HepG2 (cell line): ENCODE measurements around the gene IRAK2. TPM values are rescaled to one million over a fixed set of nuclear protein-coding genes. Genes with fewer than 3 reads are reported as not detected.
A peak's percentile ranks its signal among the peaks of the same experiment; 100 is the strongest.

Experiments
- ATAC-seq: fragments of 200-7000 bp; cut with Tn5 transposase; 3 replicates; pipeline ENCODE4 v1.9.1; 2020; ENCODE audit warnings: mild to moderate bottlenecking, moderate library complexity
- BruUV-seq: library from RNA; stranded (reverse); fragments of 400-500 nt; replicated peaks from 2 replicates; lab custom pipeline; 2021; lab: Mats Ljungman, UMichigan
- CTCF ChIA-PET: fragments of 300-600 bp; formaldehyde crosslinking; extraction: SDS; loops from one replicate; lab custom pipeline; 2021; ENCODE audit warnings: low total read pairs, inconsistent platforms, low intra/inter-chr PET ratio; lab: Yijun Ruan, JAX
- POLR2A ChIA-PET: fragments of 350-600 bp; sonication (Branson Sonifier 250); formaldehyde crosslinking; loops from one replicate; lab custom pipeline; 2020; ENCODE audit warnings: antibody characterized with exemption, inconsistent platforms; lab: Yijun Ruan, JAX
- DNase-seq: peaks from one replicate; pipeline ENCODE4 v3.0.0-alpha.2; 2015; ENCODE audit warnings: low spot score
- FAIRE-seq: peaks from 3 replicates; lab custom pipeline; 2011; peaks lifted over from hg19 to GRCh38; lab: Jason Lieb, UNC
- H2AFZ ChIP-seq: one replicate; pipeline ENCODE4 v1.6.1; 2011; ENCODE audit warnings: low read length, inconsistent platforms
- H3K27ac ChIP-seq: fragments of 300-600 bp; 3 replicates; pipeline ENCODE4 v1.8.0; 2011; ENCODE audit warnings: mixed run types, mild to moderate bottlenecking, mixed read lengths, low read length, inconsistent platforms; ENCODE audit not compliant: insufficient read depth; ENCODE audit errors: extremely low read length
- H3K27me3 ChIP-seq, 2 experiments: fragments of 200-600 bp in 1 of 2; 2 replicates in 1 of 2; 3 replicates in 1 of 2; pipeline versions ENCODE4 v1.6.0 to v1.8.0; 2011; ENCODE audit warnings: low read length in 2 of 2, mild to moderate bottlenecking in 2 of 2, moderate library complexity in 2 of 2, inconsistent platforms in 1 of 2; ENCODE audit not compliant: insufficient read depth in 2 of 2, control insufficient read depth in 1 of 2
- H3K36me3 ChIP-seq, 2 experiments: fragments of 200-600 bp in 1 of 2; replicated peaks in 1 of 2; 2 replicates in 1 of 2; 3 replicates in 1 of 2; pipeline versions ENCODE4 v1.5.1 to v1.8.0; 2011; ENCODE audit warnings: low read length in 2 of 2, inconsistent platforms in 1 of 2; ENCODE audit not compliant: insufficient read depth in 2 of 2, control insufficient read depth in 1 of 2
- H3K4me1 ChIP-seq: 2 replicates; pipeline ENCODE4 v1.5.1; 2012; ENCODE audit warnings: low read length, inconsistent platforms; ENCODE audit not compliant: insufficient read depth
- H3K4me2 ChIP-seq: 2 replicates; pipeline ENCODE4 v1.6.0; 2011; ENCODE audit warnings: low read depth, low read length, inconsistent platforms
- H3K4me3 ChIP-seq, 3 experiments: fragments of 200-600 bp in 1 of 3; sonication (generic), shearing (Covaris generic) in 1 of 3; replicated peaks in 1 of 3; 2 replicates each; pipeline ENCODE4 v1.5.1; 2011 to 2016; ENCODE audit warnings: low read length in 3 of 3, inconsistent platforms in 2 of 3, low read depth in 2 of 3, mild to moderate bottlenecking in 2 of 3, control low read depth in 1 of 3, mixed read lengths in 1 of 3; ENCODE audit not compliant: insufficient read depth in 1 of 3
- H3K79me2 ChIP-seq: one replicate; pipeline ENCODE4 v1.6.1; 2011; ENCODE audit warnings: low read length, inconsistent platforms; ENCODE audit not compliant: insufficient read depth
- H3K9ac ChIP-seq: 2 replicates; pipeline ENCODE4 v1.6.0; 2011; ENCODE audit warnings: mild to moderate bottlenecking, low read depth, low read length, inconsistent platforms; ENCODE audit not compliant: insufficient read depth
- H3K9me3 ChIP-seq: 2 replicates; pipeline ENCODE4 v1.5.1; 2012; ENCODE audit warnings: mild to moderate bottlenecking, low read length
- H4K20me1 ChIP-seq: 2 replicates; pipeline ENCODE4 v1.6.0; 2011; ENCODE audit warnings: inconsistent platforms, mild to moderate bottlenecking, low read length, moderate library complexity; ENCODE audit not compliant: insufficient read depth
- AKAP8 ChIP-seq: sonication (generic); formaldehyde crosslinking; IDR thresholded peaks from 2 replicates; pipeline ENCODE4 v1.5.1; 2020; ENCODE audit warnings: mild to moderate bottlenecking, missing genetic modification reagents
- FOXA3 ChIP-seq: IDR thresholded peaks from 2 replicates; pipeline ENCODE4 v1.6.1; 2016; ENCODE audit warnings: missing genetic modification reagents, missing compliant biosample characterization
- HIVEP1 ChIP-seq: sonication (generic); formaldehyde crosslinking; IDR thresholded peaks from 2 replicates; pipeline ENCODE4 v1.4.0; 2020; ENCODE audit warnings: mild to moderate bottlenecking, missing genetic modification reagents
- ISL2 ChIP-seq: sonication (generic); formaldehyde crosslinking; IDR thresholded peaks from 2 replicates; pipeline ENCODE4 v1.5.0; 2020; ENCODE audit warnings: missing genetic modification reagents
- KLF11 ChIP-seq: IDR thresholded peaks from 2 replicates; pipeline ENCODE4 v1.6.1; 2016; ENCODE audit warnings: missing compliant biosample characterization
- SMAD9 ChIP-seq: sonication (generic); formaldehyde crosslinking; IDR thresholded peaks from 2 replicates; pipeline ENCODE4 v1.5.1; 2020; ENCODE audit warnings: mild to moderate bottlenecking, missing genetic modification reagents
- TBX2 ChIP-seq: sonication (generic); formaldehyde crosslinking; IDR thresholded peaks from 2 replicates; pipeline ENCODE4 v1.5.0; 2020; ENCODE audit warnings: missing genetic modification reagents, mild to moderate bottlenecking, borderline replicate concordance
- ZFP41 ChIP-seq: sonication (generic); formaldehyde crosslinking; IDR thresholded peaks from 2 replicates; pipeline ENCODE4 v1.4.0; 2020; ENCODE audit warnings: mild to moderate bottlenecking, missing genetic modification reagents, borderline replicate concordance
- ZNF615 ChIP-seq: sonication (generic); formaldehyde crosslinking; IDR thresholded peaks from 2 replicates; pipeline ENCODE4 v1.5.0; 2020; ENCODE audit warnings: mild to moderate bottlenecking, missing genetic modification reagents, borderline replicate concordance
- ZSCAN12 ChIP-seq: sonication (generic); formaldehyde crosslinking; IDR thresholded peaks from 2 replicates; pipeline ENCODE4 v1.9.0; 2021; ENCODE audit warnings: mild to moderate bottlenecking, missing genetic modification reagents
- WGBS: methylation state at CpG from one replicate; pipeline ENCODE4 v1.1.6; 2017; ENCODE audit warnings: low lambda C conversion rate; 5-methylcytosine and 5-hydroxymethylcytosine counted together
- in situ Hi-C: cut with HindIII; loops from 2 replicates; pipeline ENCODE4 v1.10.0; 2017; ENCODE audit warnings: low pct_unique_long_range_greater_than_20kb; ENCODE audit not compliant: extremely low pct_ligation_motif_present
- intact Hi-C: fragments of 100-400 bp; cut with micrococcal nuclease; formaldehyde crosslinking; loops from one replicate; pipeline ENCODE4 v1.10.0; 2022; ENCODE audit not compliant: unreplicated experiment
- polyA plus RNA-seq, 8 experiments: library from polyadenylated mRNA; depleted of rRNA in 3 of 8; stranded (reverse) in 7 of 8; unstranded in 1 of 8; fragments of >200 nt; fragmentation: Illumina TruSeq in 4 of 8; extraction: Trizol in 4 of 8; gene quantifications; 2 replicates each; pipeline versions ENCODE4 v1.2.1 to v1.2.3, GENCODE V29; 2011 to 2016; ENCODE audit warnings: low read depth in 4 of 8, missing spikeins in 1 of 8, mixed read lengths in 1 of 8; ENCODE audit not compliant: insufficient read depth in 1 of 8
- total RNA-seq, 5 experiments: library from RNA; depleted of rRNA; stranded (reverse); fragments of >200 nt; fragmentation: Illumina TruSeq; extraction: Trizol; gene quantifications; 2 replicates each; pipeline ENCODE4 v1.2.3, GENCODE V29; 2016; ENCODE audit warnings: low read depth in 1 of 5
- TF ChIP-seq, protein P1 (sequence below): sonication (generic); formaldehyde crosslinking; IDR thresholded peaks from 2 replicates; pipeline ENCODE4 v1.4.0; 2020; ENCODE audit warnings: mild to moderate bottlenecking, missing genetic modification reagents
- TF ChIP-seq, protein P2 (sequence below): sonication (generic); formaldehyde crosslinking; IDR thresholded peaks from 2 replicates; pipeline ENCODE4 v1.8.0; 2022; ENCODE audit warnings: missing genetic modification reagents, mild to moderate bottlenecking, moderate library complexity, borderline replicate concordance
- TF ChIP-seq, protein P3 (sequence below), 2 experiments: sonication (generic) in 1 of 2; formaldehyde crosslinking in 1 of 2; IDR thresholded peaks; 2 replicates each; pipeline versions ENCODE4 v1.6.1 to v1.9.0; 2014 to 2022; ENCODE audit warnings: antibody characterized with exemption in 1 of 2, borderline replicate concordance in 1 of 2, inconsistent platforms in 1 of 2, low read depth in 1 of 2, missing genetic modification reagents in 1 of 2

IRAK2 gene
- total and polyA plus RNA-seq, 2 of the 13 experiments (the other 11 are each of a cell fraction or from before 2014, with no cell fraction given): 13.1 to 23.3 TPM

DNA sequence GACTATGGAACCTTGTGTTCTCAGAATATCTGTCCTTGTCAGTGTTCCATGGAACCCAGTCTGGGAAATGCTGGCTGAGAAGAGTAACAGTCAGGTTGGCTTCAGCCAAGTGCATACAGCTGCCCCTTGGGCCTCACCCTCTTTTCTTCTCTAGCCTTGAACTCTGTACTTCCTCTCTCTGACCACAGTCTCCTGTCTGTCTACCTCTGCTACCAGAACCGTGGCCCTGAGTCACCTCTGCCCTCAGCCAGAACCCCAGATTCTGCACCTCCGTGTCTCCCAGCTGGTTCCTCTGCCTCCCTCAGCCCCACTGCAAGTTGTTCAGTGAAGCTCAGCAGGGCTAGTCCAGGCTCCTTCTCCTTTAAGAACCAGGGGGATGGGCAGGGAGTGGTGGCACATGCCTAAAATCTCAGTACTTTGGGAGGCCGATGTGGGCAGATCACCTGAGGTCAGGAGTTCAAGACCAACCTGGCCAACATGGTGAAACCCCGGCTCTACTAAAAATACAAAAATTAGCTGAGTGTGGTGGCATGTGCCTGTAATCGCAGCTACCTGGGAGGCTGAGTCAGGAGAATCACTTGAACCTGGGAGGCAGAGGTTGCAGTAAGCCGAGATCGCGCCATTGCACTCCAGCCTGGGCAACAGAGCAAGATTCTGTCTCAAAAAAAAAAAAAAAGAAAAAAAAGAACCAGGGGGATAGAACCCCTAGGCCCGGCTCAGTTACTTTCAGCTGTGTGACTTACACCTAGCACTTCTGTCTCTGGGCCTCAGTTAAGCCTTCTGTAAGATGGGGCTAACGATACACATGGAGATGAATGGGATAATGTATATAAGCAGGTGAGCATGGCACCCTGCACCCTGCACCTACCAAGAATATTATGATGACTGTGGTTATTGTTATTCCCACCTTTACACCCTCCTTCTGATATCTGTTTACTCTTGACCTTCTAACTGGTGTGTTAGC lies 59.2 kb downstream of the IRAK2 start:
- 71% methylated on average over 10 of the region's 10 CpGs for WGBS
- peak overlapping the region; percentile 71 for H3K27ac ChIP-seq
- H3K4me2 ChIP-seq: peak overlapping the region; percentile 39
- H3K79me2 ChIP-seq: no peaks in the 10 kb centered on the region
- in situ Hi-C loops: loop anchor here (10.0 kb wide), 1 partner anchor 59 kb away; the partner anchor contains the start of gene IRAK2
- ATAC-seq: peak; percentile 35
- ChIA-PET CTCF (interaction anchor here (1.4 kb wide), 1 partner anchor 59 kb away, joined by 8 read pairs; the partner anchor contains the start of gene IRAK2), POLR2A (interaction anchor here (0.6 to 4.2 kb wide), 11 partner anchors 20 to 291 kb away, joined by 3 to 38 read pairs (median 5); partner anchors contain the start of genes CRELD1, EMC3 and VHL)
- no peaks in the 10 kb centered on the region for H3K27me3 ChIP-seq
- no peaks in the 10 kb centered on the region for H3K9me3 ChIP-seq
- no peak overlapping the region for H2AFZ ChIP-seq
- intact Hi-C loops: loop anchor here (1.0 to 2.0 kb wide), 3 partner anchors 19 to 109 kb away; partner anchors contain the start of gene BRK1
- H3K9ac ChIP-seq: peak overlapping the region; percentile 23; the same call in 1 of the 2 replicates
- peak; percentile 75 for DNase-seq
- H3K4me1 ChIP-seq: peaks cover 50% of the 10 kb centered on the region
- BruUV-seq: no TSS peak
- no peaks in the 10 kb centered on the region for H4K20me1 ChIP-seq
- FAIRE-seq: peak; percentile 49
- H3K4me3 ChIP-seq: no peak overlapping the region
- peaks cover 23 to 45% of the 10 kb centered on the region in 2 experiments for H3K36me3 ChIP-seq
- TF ChIP-seq, protein P1, sequence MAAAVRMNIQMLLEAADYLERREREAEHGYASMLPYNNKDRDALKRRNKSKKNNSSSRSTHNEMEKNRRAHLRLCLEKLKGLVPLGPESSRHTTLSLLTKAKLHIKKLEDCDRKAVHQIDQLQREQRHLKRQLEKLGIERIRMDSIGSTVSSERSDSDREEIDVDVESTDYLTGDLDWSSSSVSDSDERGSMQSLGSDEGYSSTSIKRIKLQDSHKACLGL (CRISPR knock-in tag): no peak
- peak; percentile 99 for TF ChIP-seq ZSCAN12 (CRISPR knock-in tag)
- peak; percentile 57; the same call in 1 of the 2 replicates for TF ChIP-seq TBX2 (CRISPR knock-in tag)
- no peak for TF ChIP-seq ZFP41 (CRISPR knock-in tag)
- 0 out of 2 replicates have a peak, but pooled peaks have one; percentile 28 for TF ChIP-seq HIVEP1 (CRISPR knock-in tag)
- TF ChIP-seq, protein P2, sequence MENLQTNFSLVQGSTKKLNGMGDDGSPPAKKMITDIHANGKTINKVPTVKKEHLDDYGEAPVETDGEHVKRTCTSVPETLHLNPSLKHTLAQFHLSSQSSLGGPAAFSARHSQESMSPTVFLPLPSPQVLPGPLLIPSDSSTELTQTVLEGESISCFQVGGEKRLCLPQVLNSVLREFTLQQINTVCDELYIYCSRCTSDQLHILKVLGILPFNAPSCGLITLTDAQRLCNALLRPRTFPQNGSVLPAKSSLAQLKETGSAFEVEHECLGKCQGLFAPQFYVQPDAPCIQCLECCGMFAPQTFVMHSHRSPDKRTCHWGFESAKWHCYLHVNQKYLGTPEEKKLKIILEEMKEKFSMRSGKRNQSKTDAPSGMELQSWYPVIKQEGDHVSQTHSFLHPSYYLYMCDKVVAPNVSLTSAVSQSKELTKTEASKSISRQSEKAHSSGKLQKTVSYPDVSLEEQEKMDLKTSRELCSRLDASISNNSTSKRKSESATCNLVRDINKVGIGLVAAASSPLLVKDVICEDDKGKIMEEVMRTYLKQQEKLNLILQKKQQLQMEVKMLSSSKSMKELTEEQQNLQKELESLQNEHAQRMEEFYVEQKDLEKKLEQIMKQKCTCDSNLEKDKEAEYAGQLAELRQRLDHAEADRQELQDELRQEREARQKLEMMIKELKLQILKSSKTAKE (CRISPR knock-in tag): peak; percentile 91
- no peak for TF ChIP-seq SMAD9 (CRISPR knock-in tag)
- no peak for TF ChIP-seq AKAP8 (CRISPR knock-in tag)
- TF ChIP-seq, protein P3, sequence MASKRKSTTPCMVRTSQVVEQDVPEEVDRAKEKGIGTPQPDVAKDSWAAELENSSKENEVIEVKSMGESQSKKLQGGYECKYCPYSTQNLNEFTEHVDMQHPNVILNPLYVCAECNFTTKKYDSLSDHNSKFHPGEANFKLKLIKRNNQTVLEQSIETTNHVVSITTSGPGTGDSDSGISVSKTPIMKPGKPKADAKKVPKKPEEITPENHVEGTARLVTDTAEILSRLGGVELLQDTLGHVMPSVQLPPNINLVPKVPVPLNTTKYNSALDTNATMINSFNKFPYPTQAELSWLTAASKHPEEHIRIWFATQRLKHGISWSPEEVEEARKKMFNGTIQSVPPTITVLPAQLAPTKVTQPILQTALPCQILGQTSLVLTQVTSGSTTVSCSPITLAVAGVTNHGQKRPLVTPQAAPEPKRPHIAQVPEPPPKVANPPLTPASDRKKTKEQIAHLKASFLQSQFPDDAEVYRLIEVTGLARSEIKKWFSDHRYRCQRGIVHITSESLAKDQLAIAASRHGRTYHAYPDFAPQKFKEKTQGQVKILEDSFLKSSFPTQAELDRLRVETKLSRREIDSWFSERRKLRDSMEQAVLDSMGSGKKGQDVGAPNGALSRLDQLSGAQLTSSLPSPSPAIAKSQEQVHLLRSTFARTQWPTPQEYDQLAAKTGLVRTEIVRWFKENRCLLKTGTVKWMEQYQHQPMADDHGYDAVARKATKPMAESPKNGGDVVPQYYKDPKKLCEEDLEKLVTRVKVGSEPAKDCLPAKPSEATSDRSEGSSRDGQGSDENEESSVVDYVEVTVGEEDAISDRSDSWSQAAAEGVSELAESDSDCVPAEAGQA (IDR thresholded peaks at IDR 0.05; ENCODE audit: low read depth): no peak
- TF ChIP-seq, protein P3 (CRISPR knock-in tag; IDR thresholded peaks at IDR 0.05; ENCODE audit: borderline replicate concordance): no peak
- TF ChIP-seq FOXA3 (CRISPR knock-in tag): peak; percentile 36; the same call in 1 of the 2 replicates
- no peak for TF ChIP-seq KLF11 (CRISPR knock-in tag)
- no peak for TF ChIP-seq ZNF615 (CRISPR knock-in tag)
- peak; percentile 60; the same call in 1 of the 2 replicates for TF ChIP-seq ISL2
